Smooth muscle cell (in vitro differentiated cells): ENCODE data around the gene PAXX. TPM values are rescaled to one million over a fixed set of nuclear protein-coding genes. Genes with fewer than 3 reads are reported as not detected.
A peak's percentile ranks its signal among the peaks of the same experiment; 100 is the strongest.

ENCODE experiments used
- DNase-seq: peaks from one replicate; lab custom pipeline; 2025; ENCODE audit not compliant: unreplicated experiment; lab: John Stamatoyannopoulos, UW
- H2AFZ ChIP-seq: fragments of 200-600 bp; sonication (generic); 2 replicates; pipeline ENCODE4 v1.6.0; 2016; ENCODE audit warnings: antibody characterized with exemption, low read depth, mild to moderate bottlenecking
- H3F3A ChIP-seq: fragments of 200-600 bp; sonication (generic); 2 replicates; pipeline ENCODE4 v1.6.0; 2017; ENCODE audit warnings: antibody characterized with exemption, low read depth
- H3K27ac ChIP-seq: fragments of 200-600 bp; sonication (generic); 2 replicates; pipeline ENCODE4 v1.5.1; 2016; ENCODE audit warnings: low read depth, mild to moderate bottlenecking
- H3K27me3 ChIP-seq: fragments of 200-600 bp; sonication (generic); 2 replicates; pipeline ENCODE4 v1.6.1; 2016; ENCODE audit warnings: low read depth, mild to moderate bottlenecking
- H3K36me3 ChIP-seq: fragments of 200-600 bp; sonication (generic); 2 replicates; pipeline ENCODE4 v1.5.1; 2016; ENCODE audit warnings: low read depth
- H3K4me1 ChIP-seq: fragments of 200-600 bp; sonication (generic); 2 replicates; pipeline ENCODE4 v1.5.1; 2016; ENCODE audit warnings: low read depth
- H3K4me2 ChIP-seq: fragments of 200-600 bp; sonication (generic); 2 replicates; pipeline ENCODE4 v1.6.0; 2016; ENCODE audit warnings: mild to moderate bottlenecking
- H3K4me3 ChIP-seq: fragments of 200-600 bp; sonication (generic); 2 replicates; pipeline ENCODE4 v1.5.1; 2016; ENCODE audit warnings: mild to moderate bottlenecking
- H3K79me2 ChIP-seq: fragments of 200-600 bp; sonication (generic); 2 replicates; pipeline ENCODE4 v1.6.0; 2016; ENCODE audit warnings: low read depth, mild to moderate bottlenecking
- H3K9ac ChIP-seq: fragments of 200-600 bp; sonication (generic); 2 replicates; pipeline ENCODE4 v1.6.0; 2016; ENCODE audit warnings: low read depth
- H3K9me3 ChIP-seq: fragments of 200-600 bp; sonication (generic); replicated peaks from 2 replicates; pipeline ENCODE4 v1.5.1; 2016; ENCODE audit warnings: low read depth
- H4K20me1 ChIP-seq: fragments of 200-600 bp; sonication (generic); 2 replicates; pipeline ENCODE4 v1.6.0; 2016; ENCODE audit warnings: low read depth
- WGBS: methylation state at CpG from one replicate; pipeline ENCODE4 v1.1.7; 2016; ENCODE audit warnings: low lambda C conversion rate; 5-methylcytosine and 5-hydroxymethylcytosine counted together
- polyA plus RNA-seq: library from polyadenylated mRNA; unstranded; fragments of >200 nt; fragmentation: Nextera tagmentation; extraction: Ambion mirVana; gene quantifications from 2 replicates; pipeline ENCODE4 v1.2.1, GENCODE V29; 2016
- total RNA-seq: library from RNA; depleted of rRNA; stranded (reverse); fragments of >200 nt; gene quantifications from 2 replicates; pipeline ENCODE4 v1.2.3, GENCODE V29; 2014
- TF ChIP-seq, protein P1 (sequence below): fragments of 200-600 bp; sonication (generic); IDR thresholded peaks from 2 replicates; pipeline ENCODE4 v1.5.1; 2017; ENCODE audit warnings: borderline replicate concordance, mild to moderate bottlenecking, antibody characterized with exemption; ENCODE audit not compliant: insufficient read depth, poor library complexity, severe bottlenecking

The PAXX gene
- total and polyA plus RNA-seq, 2 experiments from 2014 or later, result 27.4 to 62.0 TPM

DNA sequence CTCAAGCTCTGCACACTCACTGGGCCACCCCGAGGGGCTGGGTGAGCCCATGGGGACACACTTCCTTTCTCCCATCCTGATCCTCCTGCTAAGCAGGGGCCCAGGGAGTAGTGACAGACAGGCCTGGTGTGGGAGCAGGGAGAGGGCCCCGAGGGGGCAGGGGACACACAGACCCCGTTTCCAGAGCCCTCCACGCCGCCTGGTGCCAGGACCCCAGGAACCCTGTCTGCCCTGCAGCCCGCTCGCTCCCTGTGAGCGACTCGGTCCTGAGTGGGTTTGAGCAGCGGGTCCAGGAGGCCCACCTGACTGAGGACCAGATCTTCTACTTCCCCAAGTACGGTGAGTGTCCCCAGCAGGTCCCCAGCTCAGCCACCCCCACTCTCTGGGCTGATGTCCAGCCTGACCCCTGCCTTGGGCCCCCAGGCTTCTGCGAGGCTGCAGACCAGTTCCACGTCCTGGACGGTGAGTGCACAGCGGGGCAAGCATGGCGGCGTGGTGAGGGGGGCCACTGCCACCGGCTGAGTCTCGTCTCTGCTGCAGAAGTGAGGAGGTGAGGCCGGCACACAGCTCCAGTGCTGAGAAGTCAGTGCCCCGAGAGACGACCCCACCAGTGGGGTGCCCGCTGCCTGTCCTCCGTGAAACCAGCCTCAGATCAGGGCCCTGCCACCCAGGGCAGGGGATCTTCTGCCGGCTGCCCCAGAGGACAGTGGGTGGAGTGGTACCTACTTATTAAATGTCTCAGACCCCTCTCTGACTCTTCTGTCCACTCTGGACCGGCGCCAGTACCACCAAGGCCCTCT is 45.8 kb upstream of the PAXX start:
- H3K79me2 ChIP-seq, result peaks cover 21% of the 10 kb centered on the region
- no peak overlapping the region for H3K4me3 ChIP-seq
- H3K4me2 ChIP-seq, result no peak overlapping the region
- H3K27ac ChIP-seq, result no peak overlapping the region
- peaks cover 6% of the 10 kb centered on the region for H3K4me1 ChIP-seq
- no peaks in the 10 kb centered on the region for H3K36me3 ChIP-seq
- 93% methylated on average over 27 of the region's 27 CpGs for WGBS
- DNase-seq, result no peak
- TF ChIP-seq, protein P1, sequence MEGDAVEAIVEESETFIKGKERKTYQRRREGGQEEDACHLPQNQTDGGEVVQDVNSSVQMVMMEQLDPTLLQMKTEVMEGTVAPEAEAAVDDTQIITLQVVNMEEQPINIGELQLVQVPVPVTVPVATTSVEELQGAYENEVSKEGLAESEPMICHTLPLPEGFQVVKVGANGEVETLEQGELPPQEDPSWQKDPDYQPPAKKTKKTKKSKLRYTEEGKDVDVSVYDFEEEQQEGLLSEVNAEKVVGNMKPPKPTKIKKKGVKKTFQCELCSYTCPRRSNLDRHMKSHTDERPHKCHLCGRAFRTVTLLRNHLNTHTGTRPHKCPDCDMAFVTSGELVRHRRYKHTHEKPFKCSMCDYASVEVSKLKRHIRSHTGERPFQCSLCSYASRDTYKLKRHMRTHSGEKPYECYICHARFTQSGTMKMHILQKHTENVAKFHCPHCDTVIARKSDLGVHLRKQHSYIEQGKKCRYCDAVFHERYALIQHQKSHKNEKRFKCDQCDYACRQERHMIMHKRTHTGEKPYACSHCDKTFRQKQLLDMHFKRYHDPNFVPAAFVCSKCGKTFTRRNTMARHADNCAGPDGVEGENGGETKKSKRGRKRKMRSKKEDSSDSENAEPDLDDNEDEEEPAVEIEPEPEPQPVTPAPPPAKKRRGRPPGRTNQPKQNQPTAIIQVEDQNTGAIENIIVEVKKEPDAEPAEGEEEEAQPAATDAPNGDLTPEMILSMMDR, result no peak
- no peak overlapping the region for H3K9ac ChIP-seq
- H3F3A ChIP-seq, result no peaks in the 10 kb centered on the region
- no peaks in the 10 kb centered on the region for H3K9me3 ChIP-seq
- no peak overlapping the region for H2AFZ ChIP-seq
- H4K20me1 ChIP-seq, result peaks cover 19% of the 10 kb centered on the region
- no peaks in the 10 kb centered on the region for H3K27me3 ChIP-seq

DNA sequence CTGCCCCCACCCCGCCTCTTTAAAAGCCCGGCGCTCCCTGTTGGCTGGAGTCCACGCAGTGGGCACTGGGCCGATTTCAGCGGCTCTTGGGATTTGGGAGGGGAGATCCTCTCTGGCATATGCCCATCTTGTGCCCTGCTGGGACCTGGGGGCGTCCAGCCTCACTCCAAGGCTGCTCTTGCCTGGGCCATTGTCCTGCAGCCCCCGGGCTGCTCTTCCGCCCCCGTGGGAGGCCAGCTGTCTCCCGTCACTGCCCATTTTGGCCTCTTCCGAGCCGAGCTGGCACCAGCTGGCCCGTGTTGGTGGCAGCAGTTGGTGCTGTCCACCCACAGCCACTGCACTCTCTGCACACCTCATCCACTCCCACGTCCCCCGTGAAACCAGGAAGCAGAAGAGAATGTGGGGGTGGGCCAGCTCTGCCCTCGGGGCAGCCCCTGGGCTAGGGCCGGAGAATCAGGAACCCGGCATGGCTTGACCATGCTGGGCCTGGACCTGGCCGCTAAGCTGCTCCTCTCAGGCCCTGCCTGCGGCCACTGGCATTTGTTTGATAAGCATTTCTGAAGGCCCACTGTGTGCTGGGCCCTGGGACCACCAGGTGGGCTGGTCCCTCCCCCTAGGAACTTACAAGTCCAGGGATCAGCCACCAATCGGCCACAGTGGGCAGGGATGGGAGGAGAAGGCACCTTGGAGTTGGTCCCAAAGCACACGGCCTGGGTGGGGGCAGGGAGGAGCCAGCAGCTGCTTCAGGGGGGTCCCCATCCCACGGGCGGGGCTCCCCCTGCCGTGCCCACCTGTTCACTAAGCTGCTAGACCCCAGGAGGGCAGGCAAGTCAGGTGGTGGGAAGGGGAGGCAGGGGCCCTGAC is 45.0 kb upstream of the PAXX start:
- H3K27ac ChIP-seq, result no peak overlapping the region
- peaks cover 13% of the 10 kb centered on the region for H4K20me1 ChIP-seq
- no peak overlapping the region for H3K9ac ChIP-seq
- H3K4me1 ChIP-seq, result peaks cover 6% of the 10 kb centered on the region
- H3K27me3 ChIP-seq, result no peaks in the 10 kb centered on the region
- DNase-seq, result no peak
- H3F3A ChIP-seq, result no peaks in the 10 kb centered on the region
- H2AFZ ChIP-seq, result no peak overlapping the region
- H3K9me3 ChIP-seq, result no peaks in the 10 kb centered on the region
- H3K36me3 ChIP-seq, result no peaks in the 10 kb centered on the region
- peaks cover 19% of the 10 kb centered on the region for H3K79me2 ChIP-seq
- TF ChIP-seq, protein P1, result no peak
- H3K4me3 ChIP-seq, result no peak overlapping the region
- H3K4me2 ChIP-seq, result no peak overlapping the region
- WGBS, result 77% methylated on average over 25 of the region's 26 CpGs

DNA sequence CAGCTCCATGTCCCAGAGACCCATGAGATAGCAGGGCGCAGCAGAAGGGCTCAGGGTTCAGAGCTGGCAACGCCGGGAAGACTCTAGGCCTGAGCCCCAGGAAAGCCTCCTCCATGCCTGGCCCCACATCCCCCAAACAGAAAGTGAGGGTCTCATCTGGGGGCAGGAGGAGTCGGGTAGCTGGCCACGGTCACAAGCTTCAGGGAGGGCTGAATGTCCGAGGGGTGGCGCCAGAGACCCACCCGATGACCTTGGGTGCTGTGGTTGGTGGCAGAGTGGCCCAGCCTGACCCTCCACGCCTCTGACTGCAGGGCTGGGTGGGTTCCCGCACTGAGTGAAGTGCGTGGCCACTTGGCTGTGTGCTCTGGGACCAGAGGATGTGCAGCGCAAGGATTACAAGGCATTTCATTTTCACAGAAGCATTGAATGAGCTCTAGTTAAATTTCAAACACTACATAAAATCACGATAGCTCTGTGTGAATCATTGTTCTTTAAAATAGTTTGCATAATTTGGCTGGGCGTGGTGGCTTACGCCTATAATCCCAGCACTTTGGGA is 44.2 kb upstream of the PAXX start:
- H3K27me3 ChIP-seq, result no peaks in the 10 kb centered on the region
- H3K79me2 ChIP-seq, result peaks cover 11% of the 10 kb centered on the region
- 63% methylated on average over 14 of the region's 15 CpGs for WGBS
- TF ChIP-seq, protein P1, result peak; percentile 27
- no peak overlapping the region for H3K9ac ChIP-seq
- H3F3A ChIP-seq, result no peaks in the 10 kb centered on the region
- H3K36me3 ChIP-seq, result no peaks in the 10 kb centered on the region
- H4K20me1 ChIP-seq, result peaks cover 8% of the 10 kb centered on the region
- DNase-seq, result no peak
- H3K4me3 ChIP-seq, result no peak overlapping the region
- no peak overlapping the region for H2AFZ ChIP-seq
- no peak overlapping the region for H3K27ac ChIP-seq
- H3K9me3 ChIP-seq, result no peaks in the 10 kb centered on the region
- H3K4me1 ChIP-seq, result peaks cover 6% of the 10 kb centered on the region
- H3K4me2 ChIP-seq, result no peak overlapping the region
